Measurements from ENCODE around the gene LMLN.

The LMLN gene

GRCh38 chr3:198088421-198088955, 128.5 kb downstream of the LMLN start:
- POLR2A ChIA-PET (ENCODE audit: low non-redundant PET): no interaction called here
- CTCF ChIA-PET: interaction anchor here (0.7 to 3.4 kb wide), 2 partner anchors 8 to 276 kb away, joined by 3 to 11 read pairs; no protein-coding TSS in a partner anchor
- no peak for DNase-seq (ENCODE audit: low spot score)
- H3K27ac ChIP-seq: no peak overlapping the region
- no peak for TF ChIP-seq CTCF (conservative IDR thresholded peaks at IDR 0.05; ENCODE audit: low read depth)

GRCh38 chr3:198090795-198091332, 130.8 kb downstream of the LMLN start:
- POLR2A ChIA-PET (ENCODE audit: low non-redundant PET): no interaction called here
- no peak overlapping the region for H3K27ac ChIP-seq
- no peak for TF ChIP-seq CTCF (conservative IDR thresholded peaks at IDR 0.05; ENCODE audit: low read depth)
- CTCF ChIA-PET: interaction anchor here (0.5 to 3.4 kb wide), 3 partner anchors 11 to 296 kb away, joined by 4 to 11 read pairs (median 5); no protein-coding TSS in a partner anchor
- DNase-seq (ENCODE audit: low spot score): no peak

GRCh38 chr3:198092276-198092675, 132.3 kb downstream of the LMLN start:
- TF ChIP-seq CTCF (conservative IDR thresholded peaks at IDR 0.05; ENCODE audit: low read depth): no peak
- CTCF ChIA-PET: no interaction called here
- DNase-seq (ENCODE audit: low spot score): no peak
- no peak overlapping the region for H3K27ac ChIP-seq
- POLR2A ChIA-PET (ENCODE audit: low non-redundant PET): no interaction called here

- no peak for DNase-seq (ENCODE audit: low spot score)
- TF ChIP-seq CTCF (conservative IDR thresholded peaks at IDR 0.05; ENCODE audit: low read depth): no peak
- H3K27ac ChIP-seq: no peak overlapping the region
- POLR2A ChIA-PET (ENCODE audit: low non-redundant PET): no interaction called here
- CTCF ChIA-PET: no interaction called here
Observed at GRCh38 chr3:198093112-198093679, 133.2 kb downstream of the LMLN start.

Measured in RWPE1 (cell line).